GM12892 (cell line): ENCODE measurements around the gene HGFAC.

Experiments used
- DNase-seq: peaks from one replicate; pipeline ENCODE4 v3.0.0; 2011; ENCODE audit not compliant: insufficient read length
- FAIRE-seq: peaks from 2 replicates; lab custom pipeline; 2011; peaks lifted over from hg19 to GRCh38; lab: Jason Lieb, UNC
- POLR2A ChIP-seq: IDR thresholded peaks from 2 replicates; pipeline ENCODE4 v1.6.1; 2011; ENCODE audit warnings: low read depth, low read length, control low read depth
- POLR2AphosphoS5 ChIP-seq: IDR thresholded peaks from 2 replicates; pipeline ENCODE4 v1.6.1; 2011; ENCODE audit warnings: low read depth, low read length, control low read depth
- TAF1 ChIP-seq: IDR thresholded peaks from 2 replicates; pipeline ENCODE4 v1.6.1; 2011; ENCODE audit warnings: low read depth, mild to moderate bottlenecking, control low read depth, low read length, borderline replicate concordance

The HGFAC gene

GRCh38 chr4:3492741-3493719 lies 51.3 kb downstream of the HGFAC start:
- TF ChIP-seq POLR2AphosphoS5 (no peak), TAF1 (no peak), POLR2A (no peak)
- DNase-seq: no peak
- FAIRE-seq: no peak

DNA sequence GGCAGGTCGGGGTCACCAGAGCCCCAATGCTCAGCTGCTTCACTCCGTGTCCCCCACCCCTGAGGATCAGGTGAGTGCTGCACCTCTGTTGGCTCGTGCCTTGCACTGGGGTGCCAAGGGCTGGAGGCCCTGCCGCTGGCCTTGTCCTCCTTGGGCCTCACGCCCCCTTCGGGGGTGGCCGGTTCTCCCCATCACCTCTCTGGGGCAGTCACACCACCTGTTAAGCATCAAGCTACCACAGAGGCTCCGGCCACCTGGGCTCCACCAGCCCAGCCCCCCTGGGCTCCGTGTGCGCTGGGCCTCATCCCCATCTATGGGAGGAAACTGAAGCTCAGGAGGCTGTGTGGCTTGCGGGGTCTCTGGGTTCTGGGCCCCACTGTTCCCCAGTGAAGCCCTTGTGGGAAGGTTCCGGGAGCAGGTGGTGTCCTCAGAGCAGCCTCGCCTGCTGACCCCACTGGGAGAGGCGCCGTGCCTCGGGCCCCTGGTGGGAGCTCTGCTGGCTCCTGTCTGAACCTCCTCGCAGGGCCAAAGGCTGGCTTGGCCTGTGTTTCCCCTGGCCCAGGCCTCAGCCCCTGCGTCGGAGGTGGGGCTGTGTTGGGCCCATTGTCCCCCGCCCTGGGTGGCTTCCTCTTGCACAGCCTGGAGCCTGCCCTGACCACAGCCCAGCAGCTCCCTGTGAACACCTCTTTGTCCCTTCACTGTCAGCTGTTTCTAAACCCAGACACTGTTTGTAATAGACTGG lies 52.1 kb downstream of the HGFAC start:
- DNase-seq (no peak), FAIRE-seq (no peak)
- no peak for TF ChIP-seq POLR2AphosphoS5
- TF ChIP-seq TAF1: no peak

- FAIRE-seq: no peak
- DNase-seq: no peak
- TF ChIP-seq POLR2A (no peak), POLR2AphosphoS5 (no peak), TAF1 (no peak)
Measured at GRCh38 chr4:3494462-3494871, 52.7 kb downstream of the HGFAC start.

DNA sequence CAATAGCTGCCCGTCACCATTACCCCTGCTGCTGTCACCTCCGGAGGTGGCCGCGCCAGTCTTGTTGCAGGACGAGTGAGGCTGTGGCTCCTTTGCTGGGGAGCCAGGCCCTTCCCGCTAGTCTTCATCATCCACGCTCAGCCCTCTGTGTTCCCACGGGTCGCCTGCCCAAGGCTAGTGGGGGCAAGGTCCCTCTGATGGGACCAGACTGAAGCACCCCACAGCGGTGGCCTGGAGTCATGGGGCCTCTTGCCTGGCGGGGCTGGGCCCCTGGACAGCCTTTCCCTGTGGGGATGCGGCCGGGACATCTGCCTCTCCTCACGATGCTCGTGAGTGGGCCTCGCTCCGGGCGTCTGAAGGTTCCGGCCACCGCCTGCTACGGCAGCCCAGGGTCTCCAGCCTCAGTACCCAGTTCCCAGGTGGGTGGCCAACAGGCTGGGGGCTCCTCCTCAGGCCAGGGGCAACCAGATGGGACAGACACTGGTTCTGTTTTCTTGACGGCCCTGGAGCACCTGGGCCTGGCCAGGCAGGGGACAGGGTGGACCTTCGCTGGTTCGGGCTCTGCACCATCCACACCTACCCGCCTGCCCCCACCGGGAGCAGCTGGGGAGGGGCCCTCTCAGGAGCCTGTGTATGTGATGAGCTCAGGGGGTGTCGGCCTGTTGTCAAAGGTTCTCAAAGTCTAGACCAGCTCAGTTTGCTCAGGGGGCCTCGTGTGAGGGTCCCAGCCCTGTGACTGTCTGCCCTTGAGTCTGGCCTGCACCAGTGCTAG lies 53.6 kb downstream of the HGFAC start:
- FAIRE-seq (no peak), DNase-seq (no peak)
- TF ChIP-seq TAF1 (no peak), POLR2A (no peak)

- no peak for DNase-seq
- TF ChIP-seq POLR2AphosphoS5: no peak
- TF ChIP-seq TAF1: no peak
- no peak for TF ChIP-seq POLR2A
- FAIRE-seq: no peak
Measured at GRCh38 chr4:3496021-3496420, 54.3 kb downstream of the HGFAC start.

DNA sequence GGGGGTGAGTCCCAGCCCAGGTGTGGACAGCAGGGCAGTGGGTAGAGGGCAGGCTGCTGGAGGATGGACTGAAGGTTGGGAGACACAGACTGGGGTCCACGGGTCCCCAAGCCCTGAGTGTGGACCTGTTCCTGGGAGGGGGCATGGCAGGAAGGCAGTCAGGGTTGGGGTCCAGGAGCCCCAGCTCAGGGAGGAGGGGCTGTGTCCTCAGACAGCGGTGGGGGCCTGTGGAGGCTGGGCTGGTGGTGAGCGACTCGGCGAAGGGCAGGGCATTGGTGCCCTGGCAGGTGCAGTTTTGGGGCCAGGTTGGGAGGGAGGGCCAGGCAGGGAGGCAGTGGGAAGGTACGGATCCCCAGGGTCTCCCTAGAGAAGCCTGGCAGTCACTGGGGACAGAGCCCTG lies 55.3 kb downstream of the HGFAC start:
- DNase-seq (no peak), FAIRE-seq (no peak)
- TF ChIP-seq POLR2A (no peak), POLR2AphosphoS5 (no peak), TAF1 (no peak)

- DNase-seq (no peak), FAIRE-seq (no peak)
- no peak for TF ChIP-seq POLR2AphosphoS5
- TF ChIP-seq POLR2A: no peak
- TF ChIP-seq TAF1: no peak
Measured at GRCh38 chr4:3497523-3498389, 56.0 kb downstream of the HGFAC start.

DNA sequence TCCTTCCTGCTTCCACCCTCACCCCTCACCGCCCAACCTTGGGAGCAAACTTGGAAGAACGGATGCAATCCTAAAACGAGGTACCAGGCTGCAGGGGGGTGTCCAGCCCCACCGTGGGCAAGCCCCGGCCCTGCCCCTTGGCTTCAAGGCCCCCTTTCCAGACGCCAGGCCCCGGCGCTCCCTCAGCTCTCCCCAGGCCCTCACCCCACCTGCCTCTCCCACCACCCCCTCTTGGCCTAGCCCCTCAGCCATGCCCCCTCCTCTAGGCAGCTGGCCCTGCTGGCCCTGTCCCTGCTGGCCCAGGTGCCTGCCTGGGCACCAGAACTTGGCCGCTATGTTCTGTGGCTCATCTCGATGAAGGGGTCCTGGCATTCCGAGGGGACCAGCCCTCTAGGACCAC lies 56.6 kb downstream of the HGFAC start:
- DNase-seq (no peak), FAIRE-seq (no peak)
- TF ChIP-seq TAF1 (no peak), POLR2AphosphoS5 (no peak), POLR2A (no peak)
